Measurements from ENCODE around the gene ZBTB6. TPM values are rescaled to one million over a fixed set of nuclear protein-coding genes. Genes with fewer than 3 reads are reported as not detected.

The ZBTB6 gene
- total and polyA plus RNA-seq, 2 of the 13 experiments (the other 11 are each of a cell fraction or from before 2014, with no cell fraction given): 3.7 to 7.1 TPM

DNA sequence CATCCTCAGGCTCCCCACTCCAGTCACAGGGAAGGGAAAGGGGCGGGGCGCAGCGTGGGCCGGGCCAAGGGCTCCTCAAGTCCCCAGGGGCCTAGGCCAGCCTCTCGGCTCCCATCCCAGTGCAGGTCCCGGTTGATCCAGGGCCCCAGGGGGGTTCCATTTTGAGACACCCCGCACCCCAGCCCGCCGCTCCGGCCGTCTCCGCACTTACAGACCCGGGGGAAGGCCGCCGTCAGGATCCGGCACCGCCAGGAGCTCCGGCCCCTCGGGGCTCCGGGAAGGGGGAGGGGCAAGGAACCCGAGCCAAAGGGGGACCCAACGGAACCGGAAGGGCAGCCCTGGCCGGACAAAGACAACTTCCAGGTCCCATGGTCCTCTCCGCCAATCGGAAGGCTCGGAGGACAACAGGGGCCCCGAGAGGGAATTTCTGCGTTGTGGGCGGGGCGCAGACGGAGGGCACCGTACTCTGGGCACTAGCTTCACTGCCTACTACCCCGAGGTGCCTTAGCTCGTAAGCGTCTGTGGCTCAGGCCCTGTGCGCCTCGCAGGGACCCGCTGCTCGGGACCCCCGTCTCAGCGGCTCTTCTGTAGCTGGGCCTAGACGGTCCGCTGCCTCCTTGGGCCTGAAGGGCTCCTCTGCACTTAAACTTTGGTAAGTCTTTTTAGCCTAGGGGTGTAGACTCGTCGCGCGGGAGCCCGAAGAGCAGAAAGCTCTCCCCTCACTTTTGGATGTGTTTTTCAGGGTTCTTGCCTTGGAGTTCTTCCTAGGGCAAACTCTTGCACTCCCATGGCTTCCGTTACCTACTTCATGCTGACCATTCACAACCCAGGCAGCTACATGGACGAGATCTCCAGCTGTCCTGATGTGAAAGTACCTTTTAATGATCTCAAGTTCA lies 18.4 kb upstream of the ZBTB6 start, which contains the start of gene ZBTB26 (continued):
- no peak for TF ChIP-seq ZNF558 (CRISPR knock-in tag; IDR thresholded peaks at IDR 0.05; ENCODE audit: borderline replicate concordance)
- TF ChIP-seq POLR2AphosphoS2 (IDR thresholded peaks at IDR 0.05; ENCODE audit: low read depth, low read length): no peak
- 0 out of 2 replicates have a peak, but pooled peaks have one; percentile 27 for TF ChIP-seq SIX1 (CRISPR knock-in tag; IDR thresholded peaks at IDR 0.05; ENCODE audit: borderline replicate concordance)
- TF ChIP-seq ZNF263 (CRISPR knock-in tag; IDR thresholded peaks at IDR 0.05): no peak
- no peak for TF ChIP-seq ZNF124 (CRISPR knock-in tag; IDR thresholded peaks at IDR 0.05)
- TF ChIP-seq, protein P1, sequence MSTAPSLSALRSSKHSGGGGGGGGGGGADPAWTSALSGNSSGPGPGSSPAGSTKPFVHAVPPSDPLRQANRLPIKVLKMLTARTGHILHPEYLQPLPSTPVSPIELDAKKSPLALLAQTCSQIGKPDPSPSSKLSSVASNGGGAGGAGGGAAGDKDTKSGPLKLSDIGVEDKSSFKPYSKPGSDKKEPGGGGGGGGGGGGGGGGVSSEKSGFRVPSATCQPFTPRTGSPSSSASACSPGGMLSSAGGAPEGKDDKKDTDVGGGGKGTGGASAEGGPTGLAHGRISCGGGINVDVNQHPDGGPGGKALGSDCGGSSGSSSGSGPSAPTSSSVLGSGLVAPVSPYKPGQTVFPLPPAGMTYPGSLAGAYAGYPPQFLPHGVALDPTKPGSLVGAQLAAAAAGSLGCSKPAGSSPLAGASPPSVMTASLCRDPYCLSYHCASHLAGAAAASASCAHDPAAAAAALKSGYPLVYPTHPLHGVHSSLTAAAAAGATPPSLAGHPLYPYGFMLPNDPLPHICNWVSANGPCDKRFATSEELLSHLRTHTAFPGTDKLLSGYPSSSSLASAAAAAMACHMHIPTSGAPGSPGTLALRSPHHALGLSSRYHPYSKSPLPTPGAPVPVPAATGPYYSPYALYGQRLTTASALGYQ (CRISPR knock-in tag; IDR thresholded peaks at IDR 0.05): peak; percentile 75
- 0 out of 2 replicates have a peak, but pooled peaks have one; percentile 52 for TF ChIP-seq SNAI1 (CRISPR knock-in tag; IDR thresholded peaks at IDR 0.05; ENCODE audit: borderline replicate concordance)
- TF ChIP-seq ZNF24 (IDR thresholded peaks at IDR 0.05): no peak
- TF ChIP-seq, protein P2, sequence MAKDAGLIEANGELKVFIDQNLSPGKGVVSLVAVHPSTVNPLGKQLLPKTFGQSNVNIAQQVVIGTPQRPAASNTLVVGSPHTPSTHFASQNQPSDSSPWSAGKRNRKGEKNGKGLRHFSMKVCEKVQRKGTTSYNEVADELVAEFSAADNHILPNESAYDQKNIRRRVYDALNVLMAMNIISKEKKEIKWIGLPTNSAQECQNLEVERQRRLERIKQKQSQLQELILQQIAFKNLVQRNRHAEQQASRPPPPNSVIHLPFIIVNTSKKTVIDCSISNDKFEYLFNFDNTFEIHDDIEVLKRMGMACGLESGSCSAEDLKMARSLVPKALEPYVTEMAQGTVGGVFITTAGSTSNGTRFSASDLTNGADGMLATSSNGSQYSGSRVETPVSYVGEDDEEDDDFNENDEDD (CRISPR knock-in tag; IDR thresholded peaks at IDR 0.05; ENCODE audit: borderline replicate concordance): peak; percentile 44; the same call in 1 of the 2 replicates
- 0 out of 2 replicates have a peak, but pooled peaks have one; percentile 51 for TF ChIP-seq ZNF20 (CRISPR knock-in tag; IDR thresholded peaks at IDR 0.05)
- TF ChIP-seq, protein P3, sequence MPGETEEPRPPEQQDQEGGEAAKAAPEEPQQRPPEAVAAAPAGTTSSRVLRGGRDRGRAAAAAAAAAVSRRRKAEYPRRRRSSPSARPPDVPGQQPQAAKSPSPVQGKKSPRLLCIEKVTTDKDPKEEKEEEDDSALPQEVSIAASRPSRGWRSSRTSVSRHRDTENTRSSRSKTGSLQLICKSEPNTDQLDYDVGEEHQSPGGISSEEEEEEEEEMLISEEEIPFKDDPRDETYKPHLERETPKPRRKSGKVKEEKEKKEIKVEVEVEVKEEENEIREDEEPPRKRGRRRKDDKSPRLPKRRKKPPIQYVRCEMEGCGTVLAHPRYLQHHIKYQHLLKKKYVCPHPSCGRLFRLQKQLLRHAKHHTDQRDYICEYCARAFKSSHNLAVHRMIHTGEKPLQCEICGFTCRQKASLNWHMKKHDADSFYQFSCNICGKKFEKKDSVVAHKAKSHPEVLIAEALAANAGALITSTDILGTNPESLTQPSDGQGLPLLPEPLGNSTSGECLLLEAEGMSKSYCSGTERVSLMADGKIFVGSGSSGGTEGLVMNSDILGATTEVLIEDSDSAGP (CRISPR knock-in tag; IDR thresholded peaks at IDR 0.05; ENCODE audit: borderline replicate concordance): peak; percentile 75; the same call in 1 of the 2 replicates
- TF ChIP-seq, protein P4, sequence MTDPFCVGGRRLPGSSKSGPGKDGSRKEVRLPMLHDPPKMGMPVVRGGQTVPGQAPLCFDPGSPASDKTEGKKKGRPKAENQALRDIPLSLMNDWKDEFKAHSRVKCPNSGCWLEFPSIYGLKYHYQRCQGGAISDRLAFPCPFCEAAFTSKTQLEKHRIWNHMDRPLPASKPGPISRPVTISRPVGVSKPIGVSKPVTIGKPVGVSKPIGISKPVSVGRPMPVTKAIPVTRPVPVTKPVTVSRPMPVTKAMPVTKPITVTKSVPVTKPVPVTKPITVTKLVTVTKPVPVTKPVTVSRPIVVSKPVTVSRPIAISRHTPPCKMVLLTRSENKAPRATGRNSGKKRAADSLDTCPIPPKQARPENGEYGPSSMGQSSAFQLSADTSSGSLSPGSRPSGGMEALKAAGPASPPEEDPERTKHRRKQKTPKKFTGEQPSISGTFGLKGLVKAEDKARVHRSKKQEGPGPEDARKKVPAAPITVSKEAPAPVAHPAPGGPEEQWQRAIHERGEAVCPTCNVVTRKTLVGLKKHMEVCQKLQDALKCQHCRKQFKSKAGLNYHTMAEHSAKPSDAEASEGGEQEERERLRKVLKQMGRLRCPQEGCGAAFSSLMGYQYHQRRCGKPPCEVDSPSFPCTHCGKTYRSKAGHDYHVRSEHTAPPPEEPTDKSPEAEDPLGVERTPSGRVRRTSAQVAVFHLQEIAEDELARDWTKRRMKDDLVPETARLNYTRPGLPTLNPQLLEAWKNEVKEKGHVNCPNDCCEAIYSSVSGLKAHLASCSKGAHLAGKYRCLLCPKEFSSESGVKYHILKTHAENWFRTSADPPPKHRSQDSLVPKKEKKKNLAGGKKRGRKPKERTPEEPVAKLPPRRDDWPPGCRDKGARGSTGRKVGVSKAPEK (CRISPR knock-in tag; IDR thresholded peaks at IDR 0.05; ENCODE audit: borderline replicate concordance): no peak
- no peak for TF ChIP-seq CC2D1A (CRISPR knock-in tag; IDR thresholded peaks at IDR 0.05)
- peak; percentile 86 for TF ChIP-seq TBX2 (CRISPR knock-in tag; IDR thresholded peaks at IDR 0.05; ENCODE audit: borderline replicate concordance)
- TF ChIP-seq RFX1 (IDR thresholded peaks at IDR 0.05): no peak
- TF ChIP-seq NFKB2 (CRISPR knock-in tag; IDR thresholded peaks at IDR 0.05; ENCODE audit: borderline replicate concordance): peak; percentile 66; the same call in 1 of the 2 replicates
- TF ChIP-seq HNRNPLL (IDR thresholded peaks at IDR 0.05; ENCODE audit: low read depth, low read length, poor library complexity, severe bottlenecking): peak; percentile 93
- TF ChIP-seq ZNF546 (CRISPR knock-in tag; conservative IDR thresholded peaks at IDR 0.05): peak; percentile 36; the same call in 1 of the 2 replicates

All from HepG2 (cell line).